ENCODE data around the gene DCC.

DNA sequence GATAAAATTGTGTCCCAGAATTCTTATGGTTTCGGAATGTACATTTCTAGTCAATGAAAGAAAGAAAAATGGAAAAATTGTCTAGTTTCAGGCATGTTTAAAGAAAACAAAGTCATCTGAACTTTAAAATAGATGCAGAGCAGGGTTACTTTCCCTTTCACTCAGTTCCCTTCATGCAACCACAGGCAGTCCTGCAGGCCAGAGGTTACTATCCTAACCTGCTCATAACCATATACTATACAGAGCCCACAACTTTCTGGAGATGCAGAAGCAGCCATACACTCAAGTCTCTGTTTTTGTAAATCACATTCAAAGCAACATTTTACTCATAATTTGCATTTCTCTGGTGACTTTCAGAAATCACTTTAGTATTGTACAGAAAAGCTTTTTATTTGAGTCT lies 1194.2 kb downstream of the DCC start:
- TF ChIP-seq, protein P1, sequence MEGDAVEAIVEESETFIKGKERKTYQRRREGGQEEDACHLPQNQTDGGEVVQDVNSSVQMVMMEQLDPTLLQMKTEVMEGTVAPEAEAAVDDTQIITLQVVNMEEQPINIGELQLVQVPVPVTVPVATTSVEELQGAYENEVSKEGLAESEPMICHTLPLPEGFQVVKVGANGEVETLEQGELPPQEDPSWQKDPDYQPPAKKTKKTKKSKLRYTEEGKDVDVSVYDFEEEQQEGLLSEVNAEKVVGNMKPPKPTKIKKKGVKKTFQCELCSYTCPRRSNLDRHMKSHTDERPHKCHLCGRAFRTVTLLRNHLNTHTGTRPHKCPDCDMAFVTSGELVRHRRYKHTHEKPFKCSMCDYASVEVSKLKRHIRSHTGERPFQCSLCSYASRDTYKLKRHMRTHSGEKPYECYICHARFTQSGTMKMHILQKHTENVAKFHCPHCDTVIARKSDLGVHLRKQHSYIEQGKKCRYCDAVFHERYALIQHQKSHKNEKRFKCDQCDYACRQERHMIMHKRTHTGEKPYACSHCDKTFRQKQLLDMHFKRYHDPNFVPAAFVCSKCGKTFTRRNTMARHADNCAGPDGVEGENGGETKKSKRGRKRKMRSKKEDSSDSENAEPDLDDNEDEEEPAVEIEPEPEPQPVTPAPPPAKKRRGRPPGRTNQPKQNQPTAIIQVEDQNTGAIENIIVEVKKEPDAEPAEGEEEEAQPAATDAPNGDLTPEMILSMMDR (IDR thresholded peaks at IDR 0.05) = no peak
- TF ChIP-seq POLR2AphosphoS5 (IDR thresholded peaks at IDR 0.05) (no peak), POLR2A (IDR thresholded peaks at IDR 0.05) (no peak)

All from transverse colon (tissue), 4 donors.